ENCODE data around the gene PLEKHA7.

Gene PLEKHA7

GRCh38 chr11:16794047-16794818 lies 220.0 kb downstream of the PLEKHA7 start:
- DNase-seq (ENCODE audit: low read depth in 1 of 2, low spot score in 1 of 2): no peak
- TF ChIP-seq POLR2AphosphoS5 (IDR thresholded peaks at IDR 0.05; ENCODE audit: low read depth): no peak
- no peak for TF ChIP-seq GABPA (IDR thresholded peaks at IDR 0.05; ENCODE audit: low read depth)
- TF ChIP-seq CTCF (IDR thresholded peaks at IDR 0.05; ENCODE audit: insufficient read depth, low read length): no peak
- TF ChIP-seq SPI1 (IDR thresholded peaks at IDR 0.05; ENCODE audit: borderline replicate concordance, low read depth): no peak
- no peak for TF ChIP-seq REST (IDR thresholded peaks at IDR 0.05; ENCODE audit: insufficient replicate concordance, low read depth)
- Histone ChIP-seq H3K27ac (replicated peaks) (no peak overlapping the region; the same call in 1 of the 2 replicates), H3K27me3 (ENCODE audit: insufficient read depth, poor library complexity, severe bottlenecking) (no peaks in the 10 kb centered on the region), H3K4me3 (replicated peaks; ENCODE audit: insufficient read depth, low read length) (no peak overlapping the region)

DNA sequence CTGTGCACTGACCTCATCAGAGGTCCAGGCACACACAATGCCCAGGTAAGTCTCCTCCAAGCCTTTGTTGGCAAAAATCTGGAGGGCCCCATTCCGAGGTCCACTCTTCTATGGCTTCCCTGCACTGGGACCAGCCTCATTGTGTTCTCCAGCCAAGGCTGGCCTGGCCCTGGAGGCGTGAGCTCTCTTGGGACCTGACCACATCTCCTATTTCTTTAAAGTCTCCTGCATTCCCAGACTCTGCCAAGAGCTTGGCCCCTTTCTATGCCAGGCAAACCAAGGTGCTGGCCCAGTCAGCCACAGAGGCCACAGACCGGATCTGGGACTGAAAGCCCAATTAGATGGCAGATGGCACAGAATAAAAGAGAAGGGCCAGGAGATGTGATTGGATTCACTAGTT lies 220.7 kb downstream of the PLEKHA7 start:
- H3K27ac ChIP-seq (replicated peaks): no peak overlapping the region
- no peak overlapping the region for H3K4me3 ChIP-seq (replicated peaks; ENCODE audit: insufficient read depth, low read length)
- TF ChIP-seq REST (IDR thresholded peaks at IDR 0.05; ENCODE audit: insufficient replicate concordance, low read depth) (no peak), CTCF (IDR thresholded peaks at IDR 0.05; ENCODE audit: insufficient read depth, low read length) (no peak), POLR2AphosphoS5 (IDR thresholded peaks at IDR 0.05; ENCODE audit: low read depth) (no peak), GABPA (IDR thresholded peaks at IDR 0.05; ENCODE audit: low read depth) (no peak), SPI1 (IDR thresholded peaks at IDR 0.05; ENCODE audit: borderline replicate concordance, low read depth) (no peak)
- H3K27me3 ChIP-seq (ENCODE audit: insufficient read depth, poor library complexity, severe bottlenecking): no peaks in the 10 kb centered on the region
- no peak for DNase-seq (ENCODE audit: low read depth in 1 of 2, low spot score in 1 of 2)

DNA sequence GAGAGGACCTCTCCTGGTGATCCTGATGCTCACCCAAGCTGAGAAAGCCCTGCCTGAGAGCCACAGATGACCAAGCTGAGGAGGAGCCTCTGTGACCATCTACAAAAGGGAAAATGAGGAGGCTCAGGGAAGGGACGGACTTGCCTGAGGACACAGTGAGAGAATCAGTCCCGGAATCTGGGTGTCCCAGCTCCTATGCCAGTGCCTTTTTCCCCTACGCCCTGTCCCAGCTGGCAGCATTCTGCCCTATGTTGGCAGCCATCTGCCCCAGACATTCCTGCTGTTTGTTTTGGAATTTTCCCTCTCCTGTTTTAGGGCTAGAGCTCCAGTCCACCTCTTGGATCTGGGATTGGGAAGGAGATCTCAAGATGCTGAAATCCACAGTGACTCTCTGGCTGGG lies 221.2 kb downstream of the PLEKHA7 start:
- Histone ChIP-seq H3K27me3 (ENCODE audit: insufficient read depth, poor library complexity, severe bottlenecking) (no peaks in the 10 kb centered on the region), H3K4me3 (replicated peaks; ENCODE audit: insufficient read depth, low read length) (no peak overlapping the region), H3K27ac (replicated peaks) (no peak overlapping the region; the same call in 1 of the 2 replicates)
- no peak for DNase-seq (ENCODE audit: low read depth in 1 of 2, low spot score in 1 of 2)
- TF ChIP-seq SPI1 (IDR thresholded peaks at IDR 0.05; ENCODE audit: borderline replicate concordance, low read depth) (no peak), CTCF (IDR thresholded peaks at IDR 0.05; ENCODE audit: insufficient read depth, low read length) (no peak), REST (IDR thresholded peaks at IDR 0.05; ENCODE audit: insufficient replicate concordance, low read depth) (no peak), POLR2AphosphoS5 (IDR thresholded peaks at IDR 0.05; ENCODE audit: low read depth) (no peak), GABPA (IDR thresholded peaks at IDR 0.05; ENCODE audit: low read depth) (no peak)
